Activated CD4-positive, alpha-beta T cell treated with anti-CD3 and anti-CD28 coated beads, Interleukin-2, amount 50 U/mL, for 1 hour (primary cell): Measurements from ENCODE around the gene CTU2.

ENCODE experiments used
- DNase-seq: peaks from one replicate; pipeline ENCODE4 v3.0.0-alpha.2; 2020

The CTU2 gene

GRCh38 chr16:88732172-88732960 is 26.1 kb downstream of the CTU2 start:
- DNase-seq: no peak

DNA sequence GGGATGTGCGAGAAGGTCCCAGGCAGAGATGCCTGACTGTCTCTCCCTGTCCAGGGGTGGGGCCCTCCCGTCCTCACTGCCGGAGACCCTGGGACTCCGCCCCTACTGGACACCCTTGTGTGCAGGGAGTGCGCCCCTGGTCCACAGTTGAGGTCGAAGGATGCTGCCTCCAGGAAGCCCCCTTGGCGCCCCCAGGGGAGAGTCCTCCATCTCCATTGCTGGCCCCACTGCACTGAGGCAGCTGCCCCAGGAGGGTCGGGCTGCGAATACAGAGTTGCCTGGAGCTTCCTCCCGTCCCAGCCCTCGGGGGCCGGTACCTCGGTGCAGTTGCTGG is 26.6 kb downstream of the CTU2 start:
- DNase-seq: no peak

- no peak for DNase-seq
Measured at GRCh38 chr16:88733630-88734360, 27.5 kb downstream of the CTU2 start.

GRCh38 chr16:88734361-88734728 is 28.0 kb downstream of the CTU2 start:
- no peak for DNase-seq

DNA sequence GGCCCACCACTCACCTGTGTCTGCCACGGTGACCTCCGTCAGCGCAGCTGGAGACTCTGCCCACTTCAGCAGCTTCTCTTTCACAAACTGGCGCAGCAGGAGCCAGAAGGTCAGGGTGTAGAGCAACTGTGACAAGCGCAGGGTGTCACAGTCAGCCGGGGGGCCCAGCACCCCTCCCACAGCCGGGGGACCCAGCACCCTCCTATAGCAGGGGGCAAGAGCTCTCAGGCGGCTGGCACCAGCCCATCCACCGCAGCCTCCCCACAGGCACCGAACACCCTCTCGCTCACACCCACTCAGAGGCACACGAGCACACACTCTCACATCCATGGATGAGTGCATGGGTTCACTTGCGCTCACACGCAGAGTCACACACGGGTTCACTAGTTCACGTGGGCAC is 28.8 kb downstream of the CTU2 start:
- no peak for DNase-seq

DNA sequence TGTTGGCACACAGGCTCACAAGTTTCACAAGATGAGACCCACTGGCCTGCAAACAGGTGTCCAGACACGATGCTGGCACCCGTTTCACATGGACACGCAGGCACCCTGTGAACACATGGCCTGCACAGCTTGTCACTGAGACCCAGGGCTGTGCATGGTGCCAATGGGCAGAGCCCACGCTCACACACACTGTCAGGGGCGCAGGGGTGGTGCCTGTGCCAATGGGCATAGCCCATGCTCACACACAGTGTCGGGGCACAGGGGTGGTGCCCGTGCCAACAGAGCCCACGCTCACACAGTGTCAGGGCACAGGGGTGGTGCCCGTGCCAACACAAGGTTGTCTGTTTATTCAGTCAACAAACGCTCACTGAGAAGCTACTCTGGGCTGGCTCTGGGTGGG is 29.3 kb downstream of the CTU2 start:
- no peak for DNase-seq

- no peak for DNase-seq
Measured at GRCh38 chr16:88736088-88736487, 29.8 kb downstream of the CTU2 start.

DNA sequence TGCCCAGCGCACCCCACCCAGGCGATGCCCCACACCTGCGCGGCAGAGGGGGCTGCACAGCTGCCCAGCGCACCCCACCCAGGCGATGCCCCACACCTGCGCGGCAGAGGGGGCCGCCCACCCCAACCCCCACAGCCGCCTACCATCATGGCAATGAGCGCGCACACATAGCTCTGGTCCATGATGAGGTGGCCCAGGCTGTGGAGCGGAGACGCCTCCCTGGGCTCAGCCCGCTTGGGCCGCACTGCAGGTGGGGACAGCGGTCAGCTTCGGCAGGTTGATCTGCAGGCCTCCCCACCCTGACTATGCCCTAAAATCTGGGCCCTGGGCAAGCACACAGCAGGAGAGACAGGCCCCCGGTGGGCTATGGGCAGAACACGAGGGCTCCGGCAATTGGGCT is 30.2 kb downstream of the CTU2 start:
- no peak for DNase-seq

DNA sequence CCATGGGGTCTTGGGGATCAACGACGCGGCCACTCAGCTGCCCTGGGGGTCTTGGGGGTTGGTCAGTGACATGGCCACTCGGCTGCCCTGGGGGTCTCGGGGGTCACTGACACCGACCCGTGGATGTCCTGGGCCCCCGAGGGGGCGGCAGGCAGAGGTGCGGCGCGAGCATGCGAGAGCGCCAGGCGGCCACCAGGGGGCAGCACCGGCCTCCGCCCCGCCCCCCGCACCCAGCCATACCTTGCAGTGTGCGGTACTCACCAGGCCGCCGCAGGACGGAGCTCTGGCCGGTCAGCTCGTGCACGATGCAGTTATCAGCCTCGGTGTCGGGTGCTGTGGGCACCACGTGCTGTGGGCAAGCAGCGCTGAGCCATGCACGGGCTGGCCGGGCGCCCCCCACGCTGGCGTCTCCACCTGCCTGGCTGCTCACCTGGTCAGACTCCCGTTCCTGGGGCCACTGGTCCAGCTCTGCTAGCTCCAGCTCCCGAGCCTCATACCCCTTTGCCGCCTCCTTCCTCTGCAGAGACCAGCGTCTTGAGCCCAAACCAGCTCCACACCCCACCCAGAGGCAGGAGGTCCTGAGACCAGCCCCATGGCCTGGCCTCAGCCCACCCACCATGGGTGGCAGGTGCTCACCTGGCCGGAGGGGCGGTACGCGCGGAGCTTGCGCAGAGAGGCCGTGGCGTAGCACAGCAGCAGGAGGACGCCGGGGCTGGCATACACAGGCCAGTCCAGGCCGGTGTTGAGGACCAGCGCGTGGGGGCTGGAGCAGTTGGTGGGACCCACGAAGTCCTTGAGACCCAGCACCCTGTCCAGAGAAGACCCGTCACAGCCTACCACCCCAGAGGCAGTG is 31.2 kb downstream of the CTU2 start:
- peak; percentile 62 for DNase-seq

DNA sequence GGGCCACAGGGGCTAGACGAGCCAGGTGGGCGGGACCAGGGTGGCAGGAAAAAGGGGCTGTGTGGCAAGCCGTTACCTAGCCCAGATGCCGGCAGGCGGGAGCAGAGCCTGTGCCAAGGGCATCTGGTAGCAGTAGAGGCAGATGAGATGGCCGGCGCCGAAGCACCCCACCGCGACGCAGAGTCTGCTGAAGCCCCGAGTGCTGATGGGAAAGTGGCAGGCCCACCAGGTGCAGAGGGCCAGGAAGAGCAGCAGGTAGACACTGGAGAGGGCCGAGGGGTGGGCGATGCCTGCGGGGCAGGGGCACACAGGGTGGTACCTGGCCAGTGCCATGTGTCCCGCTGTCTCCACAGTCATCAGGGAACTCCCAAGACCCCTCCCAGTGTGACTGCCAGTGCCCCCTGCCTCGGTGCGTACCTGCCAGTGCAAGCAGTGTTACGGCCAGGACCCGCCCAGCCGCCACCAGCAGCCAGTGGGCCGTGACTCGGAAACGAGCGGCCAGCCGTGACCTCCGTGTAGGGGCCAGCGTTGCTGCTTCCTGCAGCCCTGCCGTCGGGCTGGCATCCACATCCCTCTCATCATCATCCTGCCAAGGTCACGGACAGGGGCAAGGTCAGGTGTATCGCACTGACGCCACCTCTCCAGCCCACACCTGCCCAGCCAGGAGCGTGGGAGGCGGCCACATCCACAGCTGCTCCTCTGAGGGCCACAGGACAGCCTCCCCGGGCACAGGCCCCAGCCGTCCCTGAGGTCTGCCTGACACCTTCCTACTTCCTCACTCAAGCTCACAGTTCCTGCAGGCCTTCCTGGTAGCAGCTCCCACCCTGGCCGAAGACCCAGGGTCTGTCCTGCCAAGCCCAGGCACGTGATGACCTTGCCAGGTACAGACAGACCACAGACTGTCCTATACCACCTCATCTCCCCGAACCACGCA is 32.1 kb downstream of the CTU2 start:
- no peak for DNase-seq

- no peak for DNase-seq
Measured at GRCh38 chr16:88739139-88739976, 33.1 kb downstream of the CTU2 start.

GRCh38 chr16:88739977-88740726 is 33.8 kb downstream of the CTU2 start:
- no peak for DNase-seq

DNA sequence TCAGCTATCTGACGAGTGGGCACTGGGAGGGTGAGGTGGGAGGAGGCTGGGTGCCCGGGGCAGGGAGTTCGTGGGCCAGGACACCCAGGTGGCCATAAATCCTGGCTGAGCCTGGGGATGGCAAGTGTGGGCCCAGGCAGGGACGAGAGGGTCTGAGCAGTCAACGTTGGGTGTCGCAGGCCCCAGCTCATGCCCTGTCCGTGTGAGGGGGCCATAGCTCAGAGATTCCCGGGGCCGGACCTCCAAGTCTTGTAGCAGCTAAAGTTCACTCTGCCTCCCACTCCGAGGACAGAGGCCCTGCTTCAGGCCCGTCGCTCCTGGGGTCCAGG is 34.4 kb downstream of the CTU2 start:
- DNase-seq: no peak

GRCh38 chr16:88741368-88741767 is 35.1 kb downstream of the CTU2 start:
- DNase-seq: no peak

GRCh38 chr16:88742896-88743605 is 36.7 kb downstream of the CTU2 start:
- no peak for DNase-seq

GRCh38 chr16:88743693-88744576 is 37.6 kb downstream of the CTU2 start:
- DNase-seq: peak; percentile 76

DNA sequence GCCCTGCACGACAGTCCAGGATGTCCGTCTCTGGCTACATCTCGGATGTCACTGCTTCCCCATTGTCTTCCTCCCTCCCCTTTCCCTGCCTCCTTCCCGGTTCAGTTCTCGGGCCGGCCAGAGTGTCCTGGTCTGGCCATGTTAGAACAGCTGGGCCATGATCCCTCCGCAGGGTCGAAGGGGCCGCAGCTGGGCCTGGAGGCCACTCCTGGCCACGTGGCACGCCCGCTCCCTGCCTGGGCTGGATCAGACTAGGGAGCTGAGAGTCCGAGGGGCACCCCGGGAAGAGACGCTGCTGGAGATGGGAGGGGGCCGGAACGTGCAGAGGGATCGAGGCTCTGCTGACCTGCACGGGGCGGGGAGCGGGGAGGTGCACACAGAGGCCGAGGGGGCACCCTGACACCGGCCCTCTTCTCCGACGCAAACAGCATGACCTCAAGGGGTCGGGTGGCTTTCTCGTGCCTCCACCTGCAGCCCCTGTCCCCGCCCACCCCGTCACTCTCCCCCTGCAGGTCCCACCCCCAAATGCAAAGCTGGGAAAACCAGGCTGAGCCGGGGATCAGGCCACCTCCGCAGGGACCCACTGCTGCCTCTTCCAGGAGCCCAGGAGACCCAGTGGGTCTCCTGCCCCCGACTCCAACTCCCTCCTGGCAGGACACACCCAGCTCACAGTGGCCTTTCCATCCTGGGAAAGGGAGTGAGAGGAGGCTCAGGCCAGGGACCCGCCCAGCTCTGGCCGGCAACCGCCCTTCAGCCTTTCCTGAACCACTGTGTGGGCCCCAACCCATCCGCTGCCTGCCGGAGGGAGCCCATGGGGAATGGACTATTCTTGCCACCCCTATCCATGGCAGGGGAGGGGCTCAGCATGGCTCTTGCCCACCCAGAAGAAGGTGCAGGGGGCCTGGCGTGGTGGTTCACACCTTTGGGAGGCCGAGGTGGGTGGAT is 38.5 kb downstream of the CTU2 start:
- DNase-seq: no peak

- no peak for DNase-seq
Measured at GRCh38 chr16:88746506-88746905, 40.2 kb downstream of the CTU2 start.
